AG09309 (cell line): ENCODE measurements around the gene DBH.

Experiments used
- DNase-seq: peaks from one replicate; pipeline ENCODE4 v3.0.0-alpha.2; 2010; ENCODE audit warnings: low read depth
- H3K4me3 ChIP-seq: 2 replicates; pipeline ENCODE4 v1.5.1; 2011; ENCODE audit warnings: mild to moderate bottlenecking, low read depth, low read length, moderate library complexity; ENCODE audit not compliant: control insufficient read depth
- CTCF ChIP-seq: IDR thresholded peaks from 2 replicates; pipeline ENCODE4 v1.5.1; 2011; ENCODE audit warnings: mild to moderate bottlenecking, low read depth, low read length, inconsistent platforms; ENCODE audit not compliant: insufficient read depth, control insufficient read depth; ENCODE audit errors: missing control alignments

The DBH gene

GRCh38 chr9:133667759-133668450 lies 31.7 kb downstream of the DBH start:
- no peak for TF ChIP-seq CTCF
- no peak for DNase-seq
- H3K4me3 ChIP-seq, result no peak overlapping the region

GRCh38 chr9:133669182-133669801 lies 33.1 kb downstream of the DBH start:
- DNase-seq, result no peak
- TF ChIP-seq CTCF, result no peak
- no peak overlapping the region for H3K4me3 ChIP-seq

- no peak overlapping the region for H3K4me3 ChIP-seq
- no peak for DNase-seq
- TF ChIP-seq CTCF, result no peak
Measured at GRCh38 chr9:133670466-133670865, 34.3 kb downstream of the DBH start.

GRCh38 chr9:133671371-133671770 lies 35.2 kb downstream of the DBH start:
- no peak for DNase-seq
- no peak overlapping the region for H3K4me3 ChIP-seq
- TF ChIP-seq CTCF, result no peak

- H3K4me3 ChIP-seq, result no peak overlapping the region
- no peak for DNase-seq
- no peak for TF ChIP-seq CTCF
Measured at GRCh38 chr9:133672503-133673257, 36.5 kb downstream of the DBH start.

GRCh38 chr9:133673258-133673655 lies 37.1 kb downstream of the DBH start:
- H3K4me3 ChIP-seq, result no peak overlapping the region
- DNase-seq, result no peak
- TF ChIP-seq CTCF, result no peak
